HepG2 (cell line): Measurements from ENCODE around the gene RIC3. TPM values are rescaled to one million over a fixed set of nuclear protein-coding genes. Genes with fewer than 3 reads are reported as not detected.

Source experiments
- ATAC-seq: fragments of 200-7000 bp; cut with Tn5 transposase; 3 replicates; pipeline ENCODE4 v1.9.1; 2020; ENCODE audit warnings: mild to moderate bottlenecking, moderate library complexity
- BruUV-seq: library from RNA; stranded (reverse); fragments of 400-500 nt; replicated peaks from 2 replicates; lab custom pipeline; 2021; lab: Mats Ljungman, UMichigan
- CTCF ChIA-PET: fragments of 300-600 bp; formaldehyde crosslinking; extraction: SDS; loops from one replicate; lab custom pipeline; 2021; ENCODE audit warnings: low total read pairs, inconsistent platforms, low intra/inter-chr PET ratio; lab: Yijun Ruan, JAX
- POLR2A ChIA-PET: fragments of 350-600 bp; sonication (Branson Sonifier 250); formaldehyde crosslinking; loops from one replicate; lab custom pipeline; 2020; ENCODE audit warnings: antibody characterized with exemption, inconsistent platforms; lab: Yijun Ruan, JAX
- DNase-seq: peaks from one replicate; pipeline ENCODE4 v3.0.0-alpha.2; 2015; ENCODE audit warnings: low spot score
- FAIRE-seq: peaks from 3 replicates; lab custom pipeline; 2011; peaks lifted over from hg19 to GRCh38; lab: Jason Lieb, UNC
- H2AFZ ChIP-seq: one replicate; pipeline ENCODE4 v1.6.1; 2011; ENCODE audit warnings: low read length, inconsistent platforms
- H3K27ac ChIP-seq: fragments of 300-600 bp; 3 replicates; pipeline ENCODE4 v1.8.0; 2011; ENCODE audit warnings: mixed run types, mild to moderate bottlenecking, mixed read lengths, low read length, inconsistent platforms; ENCODE audit not compliant: insufficient read depth; ENCODE audit errors: extremely low read length
- H3K27me3 ChIP-seq, 2 experiments: fragments of 200-600 bp in 1 of 2; 2 replicates in 1 of 2; 3 replicates in 1 of 2; pipeline versions ENCODE4 v1.6.0 to v1.8.0; 2011; ENCODE audit warnings: low read length in 2 of 2, mild to moderate bottlenecking in 2 of 2, moderate library complexity in 2 of 2, inconsistent platforms in 1 of 2; ENCODE audit not compliant: insufficient read depth in 2 of 2, control insufficient read depth in 1 of 2
- H3K36me3 ChIP-seq, 2 experiments: fragments of 200-600 bp in 1 of 2; replicated peaks in 1 of 2; 2 replicates in 1 of 2; 3 replicates in 1 of 2; pipeline versions ENCODE4 v1.5.1 to v1.8.0; 2011; ENCODE audit warnings: low read length in 2 of 2, inconsistent platforms in 1 of 2; ENCODE audit not compliant: insufficient read depth in 2 of 2, control insufficient read depth in 1 of 2
- H3K4me1 ChIP-seq: 2 replicates; pipeline ENCODE4 v1.5.1; 2012; ENCODE audit warnings: low read length, inconsistent platforms; ENCODE audit not compliant: insufficient read depth
- H3K4me2 ChIP-seq: 2 replicates; pipeline ENCODE4 v1.6.0; 2011; ENCODE audit warnings: low read depth, low read length, inconsistent platforms
- H3K4me3 ChIP-seq, 3 experiments: fragments of 200-600 bp in 1 of 3; sonication (generic), shearing (Covaris generic) in 1 of 3; replicated peaks in 1 of 3; 2 replicates each; pipeline ENCODE4 v1.5.1; 2011 to 2016; ENCODE audit warnings: low read length in 3 of 3, inconsistent platforms in 2 of 3, low read depth in 2 of 3, mild to moderate bottlenecking in 2 of 3, control low read depth in 1 of 3, mixed read lengths in 1 of 3; ENCODE audit not compliant: insufficient read depth in 1 of 3
- H3K79me2 ChIP-seq: one replicate; pipeline ENCODE4 v1.6.1; 2011; ENCODE audit warnings: low read length, inconsistent platforms; ENCODE audit not compliant: insufficient read depth
- H3K9ac ChIP-seq: 2 replicates; pipeline ENCODE4 v1.6.0; 2011; ENCODE audit warnings: mild to moderate bottlenecking, low read depth, low read length, inconsistent platforms; ENCODE audit not compliant: insufficient read depth
- H3K9me3 ChIP-seq: 2 replicates; pipeline ENCODE4 v1.5.1; 2012; ENCODE audit warnings: mild to moderate bottlenecking, low read length
- H4K20me1 ChIP-seq: 2 replicates; pipeline ENCODE4 v1.6.0; 2011; ENCODE audit warnings: inconsistent platforms, mild to moderate bottlenecking, low read length, moderate library complexity; ENCODE audit not compliant: insufficient read depth
- ARID5B ChIP-seq: IDR thresholded peaks from 2 replicates; pipeline ENCODE4 v1.4.0; 2020; ENCODE audit warnings: mild to moderate bottlenecking, missing genetic modification reagents
- CREB1 ChIP-seq, 2 experiments: fragments of 450-650 bp in 1 of 2; IDR thresholded peaks; 2 replicates each; pipeline ENCODE4 v1.6.1; 2016 to 2017; ENCODE audit warnings: control low read depth in 1 of 2, mild to moderate bottlenecking in 1 of 2, missing compliant biosample characterization in 1 of 2, missing genetic modification characterization in 1 of 2
- MXD3 ChIP-seq: IDR thresholded peaks from 2 replicates; pipeline ENCODE4 v1.6.1; 2016; ENCODE audit warnings: mild to moderate bottlenecking, missing biosample characterization, missing genetic modification reagents
- NCOA5 ChIP-seq: sonication (generic); formaldehyde crosslinking; IDR thresholded peaks from 2 replicates; pipeline ENCODE4 v1.4.0; 2020; ENCODE audit warnings: missing genetic modification reagents
- RAD21 ChIP-seq: fragments of 450-650 bp; formaldehyde crosslinking; IDR thresholded peaks from 2 replicates; pipeline ENCODE4 v1.5.0; 2020; ENCODE audit warnings: mild to moderate bottlenecking
- ZBTB33 ChIP-seq: sonication (generic); formaldehyde crosslinking; IDR thresholded peaks from 2 replicates; pipeline ENCODE4 v1.4.0; 2020; ENCODE audit warnings: missing genetic modification reagents
- ZNF232 ChIP-seq: sonication (generic); formaldehyde crosslinking; IDR thresholded peaks from 2 replicates; pipeline ENCODE4 v1.4.0; 2020; ENCODE audit warnings: missing genetic modification reagents, borderline replicate concordance
- ZNF547 ChIP-seq: sonication (generic); formaldehyde crosslinking; IDR thresholded peaks from 2 replicates; pipeline ENCODE4 v1.5.1; 2020; ENCODE audit warnings: mild to moderate bottlenecking, missing genetic modification reagents
- ZNF563 ChIP-seq: sonication (generic); formaldehyde crosslinking; IDR thresholded peaks from 2 replicates; pipeline ENCODE4 v1.8.0; 2022; ENCODE audit warnings: mild to moderate bottlenecking, moderate library complexity, missing genetic modification reagents
- ZNF879 ChIP-seq: sonication (generic); formaldehyde crosslinking; IDR thresholded peaks from 2 replicates; pipeline ENCODE4 v1.8.1; 2023; ENCODE audit warnings: missing genetic modification reagents
- WGBS: methylation state at CpG from one replicate; pipeline ENCODE4 v1.1.6; 2017; ENCODE audit warnings: low lambda C conversion rate; 5-methylcytosine and 5-hydroxymethylcytosine counted together
- in situ Hi-C: cut with HindIII; loops from 2 replicates; pipeline ENCODE4 v1.10.0; 2017; ENCODE audit warnings: low pct_unique_long_range_greater_than_20kb; ENCODE audit not compliant: extremely low pct_ligation_motif_present
- intact Hi-C: fragments of 100-400 bp; cut with micrococcal nuclease; formaldehyde crosslinking; loops from one replicate; pipeline ENCODE4 v1.10.0; 2022; ENCODE audit not compliant: unreplicated experiment
- polyA plus RNA-seq, 8 experiments: library from polyadenylated mRNA; depleted of rRNA in 3 of 8; stranded (reverse) in 7 of 8; unstranded in 1 of 8; fragments of >200 nt; fragmentation: Illumina TruSeq in 4 of 8; extraction: Trizol in 4 of 8; gene quantifications; 2 replicates each; pipeline versions ENCODE4 v1.2.1 to v1.2.3, GENCODE V29; 2011 to 2016; ENCODE audit warnings: low read depth in 4 of 8, missing spikeins in 1 of 8, mixed read lengths in 1 of 8; ENCODE audit not compliant: insufficient read depth in 1 of 8
- total RNA-seq, 5 experiments: library from RNA; depleted of rRNA; stranded (reverse); fragments of >200 nt; fragmentation: Illumina TruSeq; extraction: Trizol; gene quantifications; 2 replicates each; pipeline ENCODE4 v1.2.3, GENCODE V29; 2016; ENCODE audit warnings: low read depth in 1 of 5
- TF ChIP-seq, protein P1 (sequence below): sonication (generic); formaldehyde crosslinking; IDR thresholded peaks from 2 replicates; pipeline ENCODE4 v1.5.1; 2020; ENCODE audit warnings: mild to moderate bottlenecking, missing genetic modification reagents, borderline replicate concordance

The RIC3 gene
- total and polyA plus RNA-seq, 2 of the 13 experiments (the other 11 are each of a cell fraction or from before 2014, with no cell fraction given) = not detected

DNA sequence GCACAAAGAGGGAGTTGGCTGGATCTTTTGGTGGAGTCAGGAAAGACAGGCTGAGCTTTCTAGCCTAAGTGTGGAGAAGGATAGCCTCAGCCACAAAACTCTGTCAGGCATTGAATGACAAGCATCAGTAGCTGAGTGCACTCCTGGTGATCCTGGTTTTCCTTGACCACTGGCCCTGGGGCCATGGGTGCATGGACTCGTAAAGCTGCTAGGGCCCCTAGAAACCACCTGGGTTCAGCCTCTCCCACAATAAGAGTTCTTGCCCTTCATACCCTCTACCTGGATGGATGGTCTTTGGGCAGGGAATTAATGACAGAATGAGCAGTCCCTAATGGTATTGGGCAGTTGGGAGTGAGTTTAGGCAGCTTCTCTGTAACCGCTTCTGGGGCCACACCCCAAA lies 64.9 kb downstream of the RIC3 start:
- Histone ChIP-seq H3K4me2 (no peak overlapping the region), H3K27ac (no peak overlapping the region), H3K4me3 (no peak overlapping the region), H3K9me3 (no peaks in the 10 kb centered on the region), H3K9ac (no peak overlapping the region), H3K79me2 (no peaks in the 10 kb centered on the region), H4K20me1 (no peaks in the 10 kb centered on the region), H3K4me1 (peaks cover 7% of the 10 kb centered on the region), H3K27me3 (no peaks in the 10 kb centered on the region), H2AFZ (no peak overlapping the region), H3K36me3 (peaks cover 0 to 8% of the 10 kb centered on the region in 2 experiments; a peak in 2 of 5 replicates)
- POLR2A ChIA-PET = no interaction called here
- intact Hi-C loops = no loop called here
- WGBS = 100% methylated on average over 1 of the region's 2 CpGs
- no TSS peak for BruUV-seq
- in situ Hi-C loops = no loop called here
- ATAC-seq = no peak
- CTCF ChIA-PET = no interaction called here
- DNase-seq = no peak
- no peak for FAIRE-seq
- TF ChIP-seq ARID5B (no peak), ZNF547 (CRISPR knock-in tag) (no peak), ZNF232 (CRISPR knock-in tag) (no peak), NCOA5 (CRISPR knock-in tag) (no peak), ZNF563 (CRISPR knock-in tag) (no peak), RAD21 (CRISPR knock-in tag) (no peak), CREB1 (IDR thresholded peaks at IDR 0.05) (no peak), CREB1 (CRISPR knock-in tag; IDR thresholded peaks at IDR 0.05) (no peak), ZBTB33 (no peak), ZNF879 (no peak), MXD3 (no peak)
- TF ChIP-seq, protein P1, sequence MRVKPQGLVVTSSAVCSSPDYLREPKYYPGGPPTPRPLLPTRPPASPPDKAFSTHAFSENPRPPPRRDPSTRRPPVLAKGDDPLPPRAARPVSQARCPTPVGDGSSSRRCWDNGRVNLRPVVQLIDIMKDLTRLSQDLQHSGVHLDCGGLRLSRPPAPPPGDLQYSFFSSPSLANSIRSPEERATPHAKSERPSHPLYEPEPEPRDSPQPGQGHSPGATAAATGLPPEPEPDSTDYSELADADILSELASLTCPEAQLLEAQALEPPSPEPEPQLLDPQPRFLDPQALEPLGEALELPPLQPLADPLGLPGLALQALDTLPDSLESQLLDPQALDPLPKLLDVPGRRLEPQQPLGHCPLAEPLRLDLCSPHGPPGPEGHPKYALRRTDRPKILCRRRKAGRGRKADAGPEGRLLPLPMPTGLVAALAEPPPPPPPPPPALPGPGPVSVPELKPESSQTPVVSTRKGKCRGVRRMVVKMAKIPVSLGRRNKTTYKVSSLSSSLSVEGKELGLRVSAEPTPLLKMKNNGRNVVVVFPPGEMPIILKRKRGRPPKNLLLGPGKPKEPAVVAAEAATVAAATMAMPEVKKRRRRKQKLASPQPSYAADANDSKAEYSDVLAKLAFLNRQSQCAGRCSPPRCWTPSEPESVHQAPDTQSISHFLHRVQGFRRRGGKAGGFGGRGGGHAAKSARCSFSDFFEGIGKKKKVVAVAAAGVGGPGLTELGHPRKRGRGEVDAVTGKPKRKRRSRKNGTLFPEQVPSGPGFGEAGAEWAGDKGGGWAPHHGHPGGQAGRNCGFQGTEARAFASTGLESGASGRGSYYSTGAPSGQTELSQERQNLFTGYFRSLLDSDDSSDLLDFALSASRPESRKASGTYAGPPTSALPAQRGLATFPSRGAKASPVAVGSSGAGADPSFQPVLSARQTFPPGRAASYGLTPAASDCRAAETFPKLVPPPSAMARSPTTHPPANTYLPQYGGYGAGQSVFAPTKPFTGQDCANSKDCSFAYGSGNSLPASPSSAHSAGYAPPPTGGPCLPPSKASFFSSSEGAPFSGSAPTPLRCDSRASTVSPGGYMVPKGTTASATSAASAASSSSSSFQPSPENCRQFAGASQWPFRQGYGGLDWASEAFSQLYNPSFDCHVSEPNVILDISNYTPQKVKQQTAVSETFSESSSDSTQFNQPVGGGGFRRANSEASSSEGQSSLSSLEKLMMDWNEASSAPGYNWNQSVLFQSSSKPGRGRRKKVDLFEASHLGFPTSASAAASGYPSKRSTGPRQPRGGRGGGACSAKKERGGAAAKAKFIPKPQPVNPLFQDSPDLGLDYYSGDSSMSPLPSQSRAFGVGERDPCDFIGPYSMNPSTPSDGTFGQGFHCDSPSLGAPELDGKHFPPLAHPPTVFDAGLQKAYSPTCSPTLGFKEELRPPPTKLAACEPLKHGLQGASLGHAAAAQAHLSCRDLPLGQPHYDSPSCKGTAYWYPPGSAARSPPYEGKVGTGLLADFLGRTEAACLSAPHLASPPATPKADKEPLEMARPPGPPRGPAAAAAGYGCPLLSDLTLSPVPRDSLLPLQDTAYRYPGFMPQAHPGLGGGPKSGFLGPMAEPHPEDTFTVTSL = no peak
